GM03348 (cell line): ENCODE data around the gene ADGRE1.
"Not testable (repeated sequence)": the region's sequence is repeated elsewhere in the genome, so short reads cannot be mapped to it uniquely, and the experiment has no call there.

Source experiments
- DNase-seq: peaks from one replicate; pipeline ENCODE4 v3.0.0; 2012; ENCODE audit warnings: low spot score

The ADGRE1 gene, protein sequence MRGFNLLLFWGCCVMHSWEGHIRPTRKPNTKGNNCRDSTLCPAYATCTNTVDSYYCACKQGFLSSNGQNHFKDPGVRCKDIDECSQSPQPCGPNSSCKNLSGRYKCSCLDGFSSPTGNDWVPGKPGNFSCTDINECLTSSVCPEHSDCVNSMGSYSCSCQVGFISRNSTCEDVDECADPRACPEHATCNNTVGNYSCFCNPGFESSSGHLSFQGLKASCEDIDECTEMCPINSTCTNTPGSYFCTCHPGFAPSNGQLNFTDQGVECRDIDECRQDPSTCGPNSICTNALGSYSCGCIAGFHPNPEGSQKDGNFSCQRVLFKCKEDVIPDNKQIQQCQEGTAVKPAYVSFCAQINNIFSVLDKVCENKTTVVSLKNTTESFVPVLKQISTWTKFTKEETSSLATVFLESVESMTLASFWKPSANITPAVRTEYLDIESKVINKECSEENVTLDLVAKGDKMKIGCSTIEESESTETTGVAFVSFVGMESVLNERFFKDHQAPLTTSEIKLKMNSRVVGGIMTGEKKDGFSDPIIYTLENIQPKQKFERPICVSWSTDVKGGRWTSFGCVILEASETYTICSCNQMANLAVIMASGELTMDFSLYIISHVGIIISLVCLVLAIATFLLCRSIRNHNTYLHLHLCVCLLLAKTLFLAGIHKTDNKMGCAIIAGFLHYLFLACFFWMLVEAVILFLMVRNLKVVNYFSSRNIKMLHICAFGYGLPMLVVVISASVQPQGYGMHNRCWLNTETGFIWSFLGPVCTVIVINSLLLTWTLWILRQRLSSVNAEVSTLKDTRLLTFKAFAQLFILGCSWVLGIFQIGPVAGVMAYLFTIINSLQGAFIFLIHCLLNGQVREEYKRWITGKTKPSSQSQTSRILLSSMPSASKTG

DNA sequence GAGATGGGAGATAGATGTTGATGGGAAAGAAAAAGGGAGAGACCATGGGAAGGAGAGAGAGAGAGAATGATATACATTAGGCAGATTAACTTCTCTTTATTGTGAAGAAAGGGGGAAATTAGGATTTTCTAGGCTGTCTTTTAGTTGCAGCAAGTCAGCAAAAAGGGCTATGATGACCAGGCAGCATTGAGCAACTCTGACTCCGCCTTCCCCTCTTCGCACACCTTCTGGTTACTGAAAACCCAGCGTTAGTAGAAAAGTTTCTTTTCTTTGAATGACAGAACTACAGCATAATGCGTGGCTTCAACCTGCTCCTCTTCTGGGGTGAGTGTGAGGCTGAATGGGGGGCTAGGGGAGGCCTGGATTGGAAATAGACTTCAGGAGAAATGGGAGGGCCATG is at the start of gene ADGRE1:
Gene ADGRE1, plus strand, starts transcription at position 264 of the 400 bp plus-strand sequence. Its CDS starts 30 bp downstream, at position 294.
- DNase-seq: no peak

- DNase-seq: no peak
These were observed 49.2 kb upstream of the ADGRE1 start for GRCh38 chr19:6838062-6838655.

GRCh38 chr19:6842871-6843607 is 44.3 kb upstream of the ADGRE1 start:
- no peak for DNase-seq

- no peak for DNase-seq
These were observed 39.6 kb upstream of the ADGRE1 start for GRCh38 chr19:6847828-6848200.

GRCh38 chr19:6848986-6849385 is 38.4 kb upstream of the ADGRE1 start:
- no peak for DNase-seq

DNA sequence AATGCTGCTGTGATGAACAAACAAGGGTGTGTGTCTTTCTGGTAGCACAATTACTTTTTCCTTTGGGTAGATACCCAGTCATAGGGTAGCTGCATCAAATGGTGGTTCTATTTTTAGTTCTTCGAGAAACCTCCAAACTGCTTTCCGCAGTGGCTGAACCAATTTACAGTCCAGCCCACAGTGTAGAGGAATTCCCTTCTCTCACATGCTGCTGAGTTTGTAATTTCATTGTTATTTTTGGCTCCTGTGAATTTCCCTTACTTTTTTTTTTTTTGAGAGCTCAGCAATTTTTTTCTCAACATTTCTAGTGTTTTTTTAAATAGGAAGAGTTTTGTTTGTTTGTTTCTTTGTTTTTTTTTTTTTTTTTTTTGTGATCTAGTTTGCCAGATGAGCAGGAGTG is 37.5 kb upstream of the ADGRE1 start:
- no peak for DNase-seq

DNA sequence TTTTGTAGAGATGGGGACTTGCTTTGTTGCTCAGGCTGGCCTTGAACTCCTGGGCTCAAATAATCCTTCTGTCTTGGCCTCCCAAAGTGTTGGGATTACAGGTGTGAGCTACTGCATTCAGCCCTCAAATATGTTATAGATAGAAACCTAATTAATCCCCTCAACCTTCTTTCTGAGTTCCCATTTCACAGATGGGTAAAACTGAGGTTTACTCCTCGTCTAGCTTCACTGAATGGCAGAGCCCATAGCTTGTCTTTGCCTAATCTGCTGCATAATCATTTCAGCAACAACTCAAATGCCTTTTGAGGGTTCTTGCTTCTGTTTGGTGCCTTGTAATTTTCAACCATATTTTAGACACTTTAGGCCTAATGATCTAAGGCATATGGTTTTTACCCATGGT is 36.0 kb upstream of the ADGRE1 start:
- DNase-seq: no peak

GRCh38 chr19:6852001-6852400 is 35.4 kb upstream of the ADGRE1 start:
- no peak for DNase-seq

- no peak for DNase-seq
These were observed 33.5 kb upstream of the ADGRE1 start for GRCh38 chr19:6853868-6854267.

DNA sequence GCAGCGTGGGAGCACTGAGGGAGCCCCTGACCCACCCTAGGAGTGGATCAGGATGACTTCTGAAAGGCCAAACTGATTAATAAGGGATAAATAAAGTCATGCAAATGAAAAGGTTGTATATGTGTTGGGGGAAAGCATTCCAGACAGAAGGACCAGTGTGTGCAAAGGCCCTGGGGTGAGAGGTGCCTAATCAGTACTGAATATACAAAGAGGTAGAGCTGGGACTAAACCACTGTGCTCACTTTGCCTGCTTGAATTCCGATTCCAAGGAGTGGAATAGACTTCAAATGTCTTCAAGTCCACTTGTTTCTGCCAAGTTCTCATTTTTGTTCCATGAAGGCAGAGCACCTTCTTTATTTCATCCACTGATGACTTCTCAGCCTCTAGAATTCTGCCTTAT is 32.6 kb upstream of the ADGRE1 start:
- no peak for DNase-seq

DNA sequence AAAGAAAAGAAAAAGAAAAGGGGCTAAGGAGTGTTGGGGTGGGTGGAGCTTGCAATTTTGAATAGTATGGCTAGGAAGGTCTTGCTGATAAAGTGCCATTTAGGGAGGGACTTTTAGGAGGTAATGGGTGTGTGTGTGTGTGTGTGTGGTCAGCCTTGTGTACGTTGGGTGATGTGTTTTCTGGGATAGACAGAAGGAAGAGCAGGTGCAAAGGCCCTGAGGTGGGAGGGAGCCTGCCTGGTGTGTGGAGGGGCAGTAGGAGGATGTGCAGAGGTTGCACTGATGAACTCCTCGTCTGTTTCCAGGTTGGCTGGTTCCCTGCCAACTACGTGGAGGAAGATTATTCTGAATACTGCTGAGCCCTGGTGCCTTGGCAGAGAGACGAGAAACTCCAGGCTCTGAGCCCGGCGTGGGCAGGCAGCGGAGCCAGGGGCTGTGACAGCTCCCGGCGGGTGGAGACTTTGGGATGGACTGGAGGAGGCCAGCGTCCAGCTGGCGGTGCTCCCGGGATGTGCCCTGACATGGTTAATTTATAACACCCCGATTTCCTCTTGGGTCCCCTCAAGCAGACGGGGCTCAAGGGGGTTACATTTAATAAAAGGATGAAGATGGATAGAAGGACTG is 30.5 kb upstream of the ADGRE1 start:
- no peak for DNase-seq

DNA sequence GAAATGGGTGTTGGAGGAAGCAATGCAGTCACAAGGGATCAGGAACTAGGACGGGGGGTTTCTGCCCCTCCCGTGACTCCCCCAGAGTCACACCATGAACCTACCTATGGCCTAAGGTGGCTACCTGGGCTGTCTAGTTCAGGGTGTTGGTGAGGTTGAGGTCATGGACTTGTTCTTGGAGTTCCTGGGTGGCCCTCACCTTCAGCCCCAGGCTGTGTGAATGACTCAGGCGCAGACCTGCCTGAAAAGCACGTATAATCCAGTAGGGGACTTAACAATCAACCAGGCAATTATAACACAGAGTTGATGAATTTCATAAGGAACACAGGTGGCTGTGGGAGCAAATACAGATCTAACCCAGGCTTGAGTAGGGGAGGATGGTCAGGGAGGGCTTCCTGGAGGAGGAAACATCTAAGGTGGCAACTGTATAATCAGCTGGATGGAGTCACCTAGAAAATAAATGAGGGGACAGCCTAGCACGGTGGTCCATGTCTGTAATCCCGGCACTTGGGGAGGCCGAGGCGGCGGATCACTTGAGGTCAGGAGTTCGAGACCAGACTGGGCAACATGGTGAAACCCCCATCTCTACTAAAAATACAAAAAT is 25.6 kb upstream of the ADGRE1 start:
- no peak for DNase-seq

DNA sequence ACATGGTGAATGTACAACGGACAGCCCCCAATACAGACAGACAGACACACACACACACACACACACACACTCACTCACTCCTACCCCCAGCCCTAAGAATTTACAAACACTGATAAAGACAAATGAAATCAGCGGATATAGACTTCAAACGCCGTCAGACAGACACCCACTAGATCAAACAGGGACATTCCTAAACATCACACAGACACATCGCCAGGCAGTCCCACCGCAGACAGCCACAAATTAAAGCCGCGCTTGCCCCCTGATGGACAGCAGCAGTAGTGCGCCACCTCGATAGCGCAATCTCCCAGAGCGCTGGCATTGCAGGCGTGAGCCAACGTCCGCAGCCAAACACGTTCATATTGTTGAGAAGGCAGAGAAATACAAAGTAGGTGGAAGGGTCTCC is 24.7 kb upstream of the ADGRE1 start:
- DNase-seq: peak; percentile 87

DNA sequence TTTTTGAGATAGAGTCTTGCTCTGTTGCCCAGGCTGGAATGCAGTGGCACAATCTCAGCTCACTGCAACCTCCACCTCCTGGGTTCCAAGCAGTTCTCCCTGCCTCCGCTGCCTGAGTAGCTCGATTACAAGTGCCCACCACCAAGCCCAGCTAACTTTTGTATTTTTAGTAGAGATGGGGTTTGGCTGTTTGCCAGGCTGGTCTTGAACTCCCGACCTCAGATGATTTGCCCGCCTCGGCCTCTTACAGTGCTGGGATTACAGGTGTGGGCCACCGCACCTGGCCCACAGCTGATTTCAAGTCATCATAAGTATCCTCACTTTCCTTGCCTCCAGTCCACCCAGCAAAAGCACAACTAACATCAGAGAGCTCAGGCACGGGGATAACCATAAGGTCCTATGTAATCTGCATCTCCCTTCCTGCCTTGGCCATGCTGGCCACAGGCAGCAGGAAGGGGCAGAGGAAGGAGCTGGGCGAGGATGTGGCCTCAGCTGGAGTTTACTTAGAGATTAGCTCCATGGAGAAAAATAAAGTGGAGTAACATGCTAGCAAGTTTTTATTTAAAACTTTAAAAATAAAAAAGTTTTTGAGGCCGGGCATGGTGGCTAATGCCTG is 22.9 kb upstream of the ADGRE1 start:
- DNase-seq: no peak

DNA sequence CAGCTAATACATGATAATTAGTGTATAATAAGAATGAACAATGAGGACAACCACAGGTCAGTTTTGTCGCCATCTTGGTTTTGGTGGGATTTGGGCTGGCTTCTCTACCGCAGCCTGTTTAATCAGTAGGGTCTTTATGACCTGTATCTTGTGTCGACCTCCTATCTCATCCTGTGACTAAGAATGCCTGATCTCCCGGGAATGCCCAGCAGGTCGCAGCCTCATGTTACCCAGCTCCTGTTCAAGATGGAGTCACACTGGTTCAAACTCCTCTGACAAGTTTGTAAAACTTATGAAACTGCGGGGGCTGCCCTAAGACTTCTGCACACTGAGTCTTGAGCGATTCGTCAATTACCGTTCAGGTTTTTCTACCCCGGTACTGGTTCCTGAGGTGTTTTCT is 21.5 kb upstream of the ADGRE1 start:
- no peak for DNase-seq

DNA sequence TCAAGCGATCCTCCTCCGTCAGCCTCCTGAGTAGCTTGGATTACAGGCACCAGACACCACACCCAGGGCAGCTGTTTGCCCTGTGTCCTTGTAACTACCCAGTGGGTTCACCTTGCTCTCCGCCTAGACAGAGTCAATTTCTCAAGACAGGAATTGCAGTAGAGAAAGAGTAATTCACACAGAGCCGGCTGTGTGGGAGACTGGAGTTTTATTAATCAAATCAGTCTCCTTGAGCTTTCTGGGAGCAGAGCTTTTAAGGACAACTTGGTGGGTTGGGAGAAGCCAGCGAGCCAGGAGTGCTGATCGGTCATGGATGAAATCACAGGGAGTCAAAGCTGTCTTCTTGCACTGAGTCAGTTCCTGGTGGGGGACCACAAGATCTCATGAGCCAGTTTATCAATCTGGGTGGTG is 20.6 kb upstream of the ADGRE1 start:
- DNase-seq: no peak

DNA sequence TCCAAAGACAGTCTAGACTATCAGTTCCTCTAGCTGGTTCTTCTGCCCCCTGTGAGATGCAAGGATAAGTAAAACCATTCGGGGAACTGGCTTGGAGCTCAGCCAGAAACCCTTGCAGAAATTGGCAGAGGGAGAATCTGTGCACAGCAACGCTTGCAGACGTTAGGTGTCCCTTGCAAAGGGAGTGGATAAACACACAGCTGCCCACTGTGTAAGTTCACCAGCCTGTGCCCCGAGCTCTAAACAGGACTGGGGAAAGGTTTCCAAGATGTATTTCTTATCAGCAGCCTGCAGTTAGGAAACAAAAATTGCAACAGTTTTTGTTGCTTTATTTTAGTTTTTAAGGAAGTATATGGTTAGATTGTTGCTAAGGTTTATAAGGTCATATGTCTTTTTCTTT is 19.0 kb upstream of the ADGRE1 start:
- DNase-seq: no peak

DNA sequence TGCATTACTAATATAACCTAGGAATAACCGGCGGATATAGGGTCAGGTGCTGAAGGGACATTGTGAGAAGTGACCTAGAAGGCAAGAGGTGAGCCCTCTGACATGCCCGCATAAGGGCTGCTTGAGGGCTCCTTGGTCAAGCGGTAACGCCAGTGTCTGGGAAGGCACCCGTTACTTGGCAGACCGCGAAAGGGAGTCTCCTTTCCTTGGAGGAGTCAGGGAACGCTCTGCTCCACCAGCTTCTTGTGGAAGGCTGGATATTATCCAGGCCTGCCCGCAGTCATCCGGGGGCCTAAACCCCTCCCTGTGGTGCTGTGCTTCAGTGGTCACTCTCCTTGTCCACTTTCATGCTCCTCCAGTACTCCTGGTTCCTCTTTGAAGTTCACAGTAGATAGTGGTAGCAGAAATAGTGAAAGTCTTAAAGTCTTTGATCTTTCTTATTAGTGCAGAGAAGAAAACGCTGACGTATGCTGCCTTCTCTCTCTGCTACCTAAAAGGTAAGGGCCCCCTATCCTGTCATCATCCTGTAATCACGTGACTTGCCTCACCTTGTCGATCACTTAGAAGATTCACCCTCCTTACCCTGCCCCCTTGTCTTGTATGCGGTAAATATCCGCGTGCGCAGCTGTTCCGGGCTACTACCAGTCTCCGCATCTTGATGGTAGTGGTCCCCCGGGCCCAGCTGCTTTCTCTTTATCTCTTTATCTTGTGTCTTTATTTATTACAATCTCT is 18.1 kb upstream of the ADGRE1 start:
- DNase-seq: not testable (repeated sequence)

DNA sequence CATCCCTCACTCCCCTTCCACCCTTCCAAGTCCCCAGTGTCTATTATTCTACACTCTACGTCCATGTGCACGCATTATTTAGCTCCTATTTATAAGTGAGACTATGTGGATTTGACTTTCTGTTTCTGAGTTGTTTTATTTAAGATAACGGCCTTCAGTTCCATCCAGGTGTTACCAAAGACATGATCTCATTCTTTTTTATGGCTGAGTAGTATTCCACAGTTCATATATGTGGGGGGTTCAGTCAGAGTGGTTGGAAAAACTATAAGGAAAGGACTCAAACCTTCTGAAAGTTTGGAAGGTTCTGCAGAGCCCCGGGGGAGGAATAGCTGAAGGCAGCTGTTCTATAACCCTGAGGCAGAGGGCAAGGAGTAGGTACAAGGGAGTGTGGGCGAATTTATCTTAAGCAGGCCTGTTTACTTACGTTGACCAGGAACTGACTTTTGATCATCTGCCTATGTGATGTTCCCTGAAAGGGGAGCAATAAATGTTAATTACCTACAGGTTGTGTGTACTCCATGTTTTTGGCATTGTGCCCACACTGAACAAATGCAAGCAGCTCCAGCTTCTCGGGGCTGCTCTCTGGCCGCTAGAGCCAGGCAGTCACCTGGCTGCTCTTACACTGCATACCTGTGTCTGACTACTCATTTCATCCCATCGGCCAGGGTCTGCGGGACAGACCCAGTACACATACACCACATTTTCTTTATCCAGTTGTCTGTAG is 13.5 kb upstream of the ADGRE1 start:
- DNase-seq: no peak
